ENCODE results near the gene NCKAP5.

The NCKAP5 gene

GRCh38 chr2:133123904-133124303 is 444.4 kb downstream of the NCKAP5 start:
- H3K4me3 Mint-ChIP-seq, result no peak overlapping the region
- no peaks in the 10 kb centered on the region for H3K27me3 Mint-ChIP-seq
- no peak for ATAC-seq (replicated peaks)
- peaks cover 5 to 7% of the 10 kb centered on the region in 2 donors for H3K9me3 Mint-ChIP-seq
- H3K27ac Mint-ChIP-seq, result no peak overlapping the region
- H3K36me3 Mint-ChIP-seq (ENCODE audit: insufficient read depth), result no peaks in the 10 kb centered on the region
- no peaks in the 10 kb centered on the region for H3K4me1 Mint-ChIP-seq (ENCODE audit: low read depth in 2 of 2)
- no peak for DNase-seq

DNA sequence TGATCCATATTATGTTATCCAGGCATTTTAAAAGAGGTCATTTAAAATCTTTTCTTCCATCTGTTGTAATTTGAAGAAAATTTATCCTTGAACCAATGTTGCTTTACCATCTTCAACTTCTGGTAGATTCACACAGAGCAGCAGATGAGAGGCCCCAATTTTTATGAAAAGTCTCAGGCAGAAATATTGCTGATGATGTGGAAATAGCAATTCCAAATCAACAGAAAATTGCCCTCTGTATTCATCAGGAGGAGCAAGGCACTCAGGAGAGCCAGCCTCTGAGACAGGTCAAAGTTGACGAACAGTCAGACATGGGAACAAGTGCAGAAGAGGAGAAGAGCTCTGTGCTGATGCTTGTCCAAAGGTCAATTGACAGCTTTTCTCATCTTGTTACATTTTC is 444.9 kb downstream of the NCKAP5 start:
- no peak for ATAC-seq (replicated peaks)
- peaks cover 5 to 7% of the 10 kb centered on the region in 2 donors for H3K9me3 Mint-ChIP-seq
- H3K27ac Mint-ChIP-seq, result no peak overlapping the region
- no peaks in the 10 kb centered on the region for H3K27me3 Mint-ChIP-seq
- no peaks in the 10 kb centered on the region for H3K4me1 Mint-ChIP-seq (ENCODE audit: low read depth in 2 of 2)
- H3K36me3 Mint-ChIP-seq (ENCODE audit: insufficient read depth), result no peaks in the 10 kb centered on the region
- no peak for DNase-seq
- H3K4me3 Mint-ChIP-seq, result no peak overlapping the region

DNA sequence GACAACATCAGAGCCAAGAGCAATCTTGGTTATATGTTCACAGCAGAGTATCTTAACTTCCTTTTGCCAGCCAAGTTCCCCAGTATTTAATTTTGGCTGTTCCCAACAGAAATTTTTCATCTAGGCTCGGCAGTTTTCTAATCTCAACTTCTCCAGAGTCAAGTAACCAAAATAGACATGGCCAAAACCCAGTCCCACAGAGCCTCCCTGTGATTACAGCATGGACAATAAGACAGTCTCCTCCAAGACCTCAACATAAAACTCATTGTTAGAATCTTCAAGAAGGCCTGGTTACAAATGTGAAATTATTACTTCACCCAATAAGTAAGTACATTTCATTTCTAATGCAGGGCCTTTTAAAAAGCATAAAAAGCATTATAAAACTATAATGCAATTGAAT is 445.7 kb downstream of the NCKAP5 start:
- Mint-ChIP-seq H3K4me1 (ENCODE audit: low read depth in 2 of 2) (no peaks in the 10 kb centered on the region), H3K36me3 (ENCODE audit: insufficient read depth) (no peaks in the 10 kb centered on the region), H3K27me3 (no peaks in the 10 kb centered on the region), H3K4me3 (no peak overlapping the region), H3K27ac (no peak overlapping the region), H3K9me3 (peaks cover 5 to 7% of the 10 kb centered on the region in 2 donors)
- ATAC-seq (replicated peaks), result no peak
- no peak for DNase-seq

DNA sequence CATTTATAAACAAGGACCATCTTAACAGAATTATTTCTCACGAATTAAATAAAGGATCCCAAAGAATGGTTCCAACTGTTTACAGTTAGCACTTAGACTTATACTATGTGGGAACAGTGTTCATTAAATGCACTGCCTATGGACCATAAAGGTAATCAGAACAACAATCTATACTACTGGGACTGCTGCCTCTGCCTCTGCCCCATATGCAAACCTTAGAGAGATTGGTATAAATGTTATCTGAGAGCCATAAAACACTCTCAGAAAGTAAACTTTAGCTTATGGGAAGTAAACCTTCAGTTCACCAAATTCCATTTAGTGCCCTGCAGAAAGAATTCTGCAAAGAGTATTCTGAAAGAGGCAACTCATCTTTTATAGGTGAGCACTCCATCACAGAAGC is 448.0 kb downstream of the NCKAP5 start:
- DNase-seq (no peak), ATAC-seq (replicated peaks) (no peak)
- Mint-ChIP-seq H3K4me3 (no peak overlapping the region), H3K27me3 (no peaks in the 10 kb centered on the region), H3K4me1 (ENCODE audit: low read depth in 2 of 2) (no peaks in the 10 kb centered on the region), H3K36me3 (ENCODE audit: insufficient read depth) (no peaks in the 10 kb centered on the region), H3K9me3 (peaks cover 0 to 2% of the 10 kb centered on the region in 2 donors), H3K27ac (no peak overlapping the region)

GRCh38 chr2:133110201-133110600 is 458.1 kb downstream of the NCKAP5 start:
- Mint-ChIP-seq H3K27me3 (no peaks in the 10 kb centered on the region), H3K27ac (no peak overlapping the region), H3K36me3 (ENCODE audit: insufficient read depth) (no peaks in the 10 kb centered on the region), H3K4me1 (ENCODE audit: low read depth in 2 of 2) (no peaks in the 10 kb centered on the region), H3K9me3 (peaks cover 4 to 26% of the 10 kb centered on the region in 2 donors), H3K4me3 (no peak overlapping the region)
- ATAC-seq (replicated peaks) (no peak), DNase-seq (no peak)

DNA sequence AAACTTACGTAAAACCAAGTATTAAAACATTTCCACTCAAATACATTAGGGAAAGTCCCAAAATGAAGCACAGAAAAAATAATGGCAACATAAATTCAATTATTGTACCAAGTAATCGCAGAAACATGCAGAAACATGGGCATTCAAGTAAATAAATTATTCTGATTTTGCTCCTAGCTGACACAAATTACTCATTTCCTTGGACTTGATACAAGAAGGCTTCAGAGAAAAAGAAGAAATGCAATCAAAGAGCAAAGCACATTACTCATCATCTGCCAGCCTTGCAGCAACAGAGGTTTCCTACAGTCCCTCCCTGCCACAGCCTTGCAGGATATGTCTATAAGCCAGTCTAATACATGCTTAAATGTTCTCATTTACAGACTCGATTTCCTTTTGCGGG is 458.5 kb downstream of the NCKAP5 start:
- H3K4me3 Mint-ChIP-seq, result no peak overlapping the region
- no peak overlapping the region for H3K27ac Mint-ChIP-seq
- ATAC-seq (replicated peaks) (no peak), DNase-seq (no peak)
- H3K36me3 Mint-ChIP-seq (ENCODE audit: insufficient read depth), result no peaks in the 10 kb centered on the region
- H3K4me1 Mint-ChIP-seq (ENCODE audit: low read depth in 2 of 2), result no peaks in the 10 kb centered on the region
- H3K9me3 Mint-ChIP-seq, result peaks cover 4 to 30% of the 10 kb centered on the region in 2 donors
- H3K27me3 Mint-ChIP-seq, result no peaks in the 10 kb centered on the region

DNA sequence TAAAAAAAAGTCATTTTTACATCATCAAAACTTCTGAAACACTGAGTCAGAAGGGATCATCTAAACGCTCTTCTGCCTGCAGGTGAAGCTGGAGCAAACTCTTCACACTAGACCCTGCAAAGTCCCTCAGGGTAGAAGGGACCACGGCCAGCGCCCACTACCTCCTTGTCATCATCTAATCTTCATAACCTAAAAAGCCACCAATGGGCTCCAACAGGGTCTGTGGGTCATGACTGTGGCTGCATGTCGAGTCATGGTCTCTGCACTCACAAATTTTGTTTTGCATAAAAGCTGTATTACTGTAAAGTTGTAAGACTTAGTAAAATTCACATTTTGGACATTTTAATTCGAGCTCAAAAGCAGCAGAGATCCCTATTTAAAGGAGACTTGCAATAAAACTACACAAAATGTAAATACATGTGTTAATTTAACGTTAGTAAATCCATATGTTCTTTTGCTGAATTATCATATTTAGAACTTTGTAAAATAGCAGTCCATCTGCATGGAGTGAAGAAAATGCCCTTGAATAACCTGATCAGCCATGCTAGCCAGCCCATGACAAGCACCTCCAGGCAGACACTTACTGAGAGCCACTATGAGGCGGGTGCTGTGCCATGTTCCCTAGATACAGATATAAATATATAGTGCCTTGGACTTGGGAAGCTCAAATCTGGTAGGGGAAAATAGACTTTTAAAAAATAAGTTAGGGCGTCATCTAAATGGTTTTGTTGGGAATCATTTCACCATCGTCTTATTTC is 461.0 kb downstream of the NCKAP5 start:
- Mint-ChIP-seq H3K4me3 (no peak overlapping the region), H3K27me3 (no peaks in the 10 kb centered on the region), H3K27ac (no peak overlapping the region), H3K4me1 (ENCODE audit: low read depth in 2 of 2) (no peaks in the 10 kb centered on the region), H3K36me3 (ENCODE audit: insufficient read depth) (no peaks in the 10 kb centered on the region), H3K9me3 (peaks cover 8 to 34% of the 10 kb centered on the region in 2 donors)
- DNase-seq, result no peak
- no peak for ATAC-seq (replicated peaks)

DNA sequence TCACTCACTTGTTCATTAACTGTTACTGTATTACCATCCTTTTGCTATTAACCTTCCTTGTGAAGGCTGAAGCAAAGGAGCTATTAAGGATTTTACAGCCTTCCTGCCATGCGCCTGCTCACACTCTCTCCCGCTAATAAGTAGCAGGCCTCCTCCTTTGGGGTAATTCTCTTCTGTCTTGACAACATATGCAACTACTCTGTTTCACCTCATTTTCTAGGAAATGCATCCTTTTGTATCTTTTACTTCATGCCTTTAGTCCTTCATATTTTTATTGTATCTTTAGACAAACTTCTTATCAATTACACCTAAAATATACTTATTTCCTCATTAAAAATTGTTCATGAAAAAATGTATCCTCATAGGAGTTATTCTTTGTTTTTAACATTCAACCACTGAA is 463.4 kb downstream of the NCKAP5 start:
- no peak for ATAC-seq (replicated peaks)

DNA sequence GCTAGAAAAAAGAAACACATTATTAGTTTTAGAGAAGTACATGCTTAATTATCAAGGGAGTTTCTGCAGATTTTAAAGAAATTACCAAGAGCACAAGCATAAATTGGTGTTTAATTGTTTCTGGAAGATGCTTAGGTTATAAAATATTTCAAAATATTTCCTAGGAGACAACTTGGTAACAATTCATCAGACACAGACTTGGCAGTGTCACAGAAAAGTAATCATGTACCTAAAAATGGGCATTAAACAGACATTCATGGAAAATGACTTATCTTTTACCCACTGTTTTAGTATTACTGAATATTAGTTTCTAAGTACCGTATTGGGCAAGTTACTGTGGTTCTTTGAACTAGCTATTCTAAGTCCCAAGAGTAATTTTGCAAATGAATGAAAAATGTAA is 469.5 kb downstream of the NCKAP5 start:
- Mint-ChIP-seq H3K9me3 (peaks cover 0 to 6% of the 10 kb centered on the region in 2 donors), H3K27ac (no peak overlapping the region), H3K36me3 (ENCODE audit: insufficient read depth) (no peaks in the 10 kb centered on the region), H3K27me3 (no peaks in the 10 kb centered on the region), H3K4me1 (ENCODE audit: low read depth in 2 of 2) (no peaks in the 10 kb centered on the region), H3K4me3 (no peak overlapping the region)
- ATAC-seq (replicated peaks) (no peak), DNase-seq (no peak)

More for the DNA sequence above, 463.4 kb downstream of the NCKAP5 start:
- no peaks in the 10 kb centered on the region for H3K27me3 Mint-ChIP-seq
- no peak for DNase-seq
- no peak overlapping the region for H3K4me3 Mint-ChIP-seq
- no peak overlapping the region for H3K27ac Mint-ChIP-seq
- H3K9me3 Mint-ChIP-seq, result peaks cover 7 to 20% of the 10 kb centered on the region in 2 donors
- H3K36me3 Mint-ChIP-seq (ENCODE audit: insufficient read depth), result no peaks in the 10 kb centered on the region
- H3K4me1 Mint-ChIP-seq (ENCODE audit: low read depth in 2 of 2), result no peaks in the 10 kb centered on the region

GRCh38 chr2:133097666-133098065 is 470.6 kb downstream of the NCKAP5 start:
- Mint-ChIP-seq H3K27me3 (no peaks in the 10 kb centered on the region), H3K36me3 (ENCODE audit: insufficient read depth) (no peaks in the 10 kb centered on the region), H3K27ac (no peak overlapping the region), H3K4me1 (ENCODE audit: low read depth in 2 of 2) (no peaks in the 10 kb centered on the region), H3K9me3 (peaks cover 0 to 4% of the 10 kb centered on the region in 2 donors), H3K4me3 (no peak overlapping the region)
- ATAC-seq (replicated peaks), result no peak
- DNase-seq, result no peak

DNA sequence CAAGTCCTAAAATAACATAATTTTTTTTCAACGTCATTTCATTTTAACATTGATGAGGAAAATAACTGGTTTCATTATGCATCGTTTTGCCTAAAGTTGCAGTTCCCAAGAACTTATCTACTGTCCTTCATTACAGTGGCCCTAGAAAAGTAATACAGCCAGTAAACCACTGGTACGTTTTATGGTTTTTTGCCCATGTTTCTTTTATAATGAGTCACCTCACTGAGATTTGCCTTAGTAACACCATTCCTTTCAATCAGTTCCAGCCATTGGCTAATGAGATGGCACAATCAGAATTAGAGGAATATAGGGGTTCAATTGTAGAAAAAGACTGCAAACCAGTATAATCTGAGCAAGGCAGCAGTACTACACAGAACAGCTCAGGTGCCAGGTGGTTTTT is 475.7 kb downstream of the NCKAP5 start:
- DNase-seq (no peak), ATAC-seq (replicated peaks) (no peak)
- Mint-ChIP-seq H3K27ac (no peak overlapping the region), H3K27me3 (no peaks in the 10 kb centered on the region), H3K9me3 (peaks cover 2 to 9% of the 10 kb centered on the region in 2 donors), H3K4me3 (no peak overlapping the region), H3K36me3 (ENCODE audit: insufficient read depth) (no peaks in the 10 kb centered on the region), H3K4me1 (ENCODE audit: low read depth in 2 of 2) (no peaks in the 10 kb centered on the region)

DNA sequence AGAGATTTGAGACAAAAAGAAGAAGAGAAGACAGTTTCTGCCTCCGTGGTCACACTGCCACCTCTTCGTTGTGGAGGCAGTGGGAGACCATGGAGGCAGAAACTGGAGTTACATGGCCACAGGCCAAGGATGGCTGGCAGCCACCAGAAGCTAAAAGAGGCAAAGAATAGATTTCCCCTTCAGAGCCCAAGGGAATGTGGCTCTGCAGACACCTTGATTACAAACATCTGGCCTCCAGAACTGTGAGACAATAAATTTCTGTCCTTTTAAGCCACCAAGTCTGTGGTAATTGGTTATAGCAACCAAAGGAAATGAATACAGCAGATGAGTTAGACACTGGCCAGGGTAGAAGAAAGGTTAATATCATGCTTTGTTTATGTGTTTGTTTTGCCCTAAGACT is 477.9 kb downstream of the NCKAP5 start:
- ATAC-seq (replicated peaks) (no peak), DNase-seq (no peak)
- Mint-ChIP-seq H3K4me1 (ENCODE audit: low read depth in 2 of 2) (no peaks in the 10 kb centered on the region), H3K36me3 (ENCODE audit: insufficient read depth) (no peaks in the 10 kb centered on the region), H3K4me3 (no peak overlapping the region), H3K9me3 (peaks cover 2 to 9% of the 10 kb centered on the region in 2 donors), H3K27ac (no peak overlapping the region), H3K27me3 (no peaks in the 10 kb centered on the region)

DNA sequence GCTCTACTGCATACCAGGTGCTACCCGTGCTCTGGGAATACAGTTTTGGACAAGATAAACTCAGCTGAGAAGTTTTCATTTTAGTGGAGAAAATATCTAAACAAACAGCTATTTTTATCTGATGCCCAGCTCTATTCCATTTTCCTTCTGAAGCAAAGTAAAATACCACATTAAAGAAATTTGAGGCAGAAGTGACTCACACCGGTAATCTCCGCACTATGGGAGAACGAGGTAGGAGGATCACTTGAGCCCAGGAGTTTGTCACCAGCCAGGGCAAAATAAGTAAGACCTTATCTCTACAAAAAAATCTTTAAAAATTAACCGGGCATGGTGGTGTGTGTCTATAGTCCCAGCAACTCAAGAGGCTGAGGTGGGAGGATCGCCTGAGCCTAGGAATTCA is 482.1 kb downstream of the NCKAP5 start:
- DNase-seq (no peak), ATAC-seq (replicated peaks) (no peak)
- H3K4me3 Mint-ChIP-seq, result no peak overlapping the region
- H3K27me3 Mint-ChIP-seq, result no peaks in the 10 kb centered on the region
- H3K27ac Mint-ChIP-seq, result no peak overlapping the region
- peaks cover 4 to 14% of the 10 kb centered on the region in 2 donors for H3K9me3 Mint-ChIP-seq
- H3K36me3 Mint-ChIP-seq (ENCODE audit: insufficient read depth), result no peaks in the 10 kb centered on the region
- H3K4me1 Mint-ChIP-seq (ENCODE audit: low read depth in 2 of 2), result no peaks in the 10 kb centered on the region

GRCh38 chr2:133085646-133086045 is 482.6 kb downstream of the NCKAP5 start:
- H3K4me3 Mint-ChIP-seq, result no peak overlapping the region
- no peak overlapping the region for H3K27ac Mint-ChIP-seq
- H3K9me3 Mint-ChIP-seq, result peaks cover 4 to 8% of the 10 kb centered on the region in 2 donors
- H3K4me1 Mint-ChIP-seq (ENCODE audit: low read depth in 2 of 2), result no peaks in the 10 kb centered on the region
- H3K27me3 Mint-ChIP-seq, result no peaks in the 10 kb centered on the region
- H3K36me3 Mint-ChIP-seq (ENCODE audit: insufficient read depth), result no peaks in the 10 kb centered on the region
- DNase-seq, result no peak
- no peak for ATAC-seq (replicated peaks)
